SKM-1 treated with dmso at 0.1 percent for 144 hours (cell line): Measurements from ENCODE around the gene LRWD1.
"Not testable (repeated sequence)": the region's sequence is repeated elsewhere in the genome, so short reads cannot be mapped to it uniquely, and the experiment has no call there.

ENCODE experiments used
- DNase-seq: peaks from one replicate; lab custom pipeline; 2025; ENCODE audit not compliant: unreplicated experiment; lab: John Stamatoyannopoulos, UW

LRWD1 gene

GRCh38 chr7:102439963-102440795, 24.6 kb upstream of the LRWD1 start:
- no peak for DNase-seq

GRCh38 chr7:102444961-102445673, 19.7 kb upstream of the LRWD1 start:
- no peak for DNase-seq

GRCh38 chr7:102445674-102446071, 19.1 kb upstream of the LRWD1 start:
- DNase-seq = no peak

- no peak for DNase-seq
Observed at GRCh38 chr7:102446387-102447156, 18.2 kb upstream of the LRWD1 start.

GRCh38 chr7:102447311-102447710, 17.5 kb upstream of the LRWD1 start:
- DNase-seq = no peak

- no peak for DNase-seq
Observed at GRCh38 chr7:102449136-102449535, 15.6 kb upstream of the LRWD1 start.

- DNase-seq = no peak
Observed at GRCh38 chr7:102450242-102450641, 14.5 kb upstream of the LRWD1 start.

- no peak for DNase-seq
Observed at GRCh38 chr7:102451371-102452054, 13.3 kb upstream of the LRWD1 start.

GRCh38 chr7:102452451-102452850, 12.3 kb upstream of the LRWD1 start:
- DNase-seq = no peak

- DNase-seq = no peak
Observed at GRCh38 chr7:102453319-102453718, 11.5 kb upstream of the LRWD1 start.

- no peak for DNase-seq
Observed at GRCh38 chr7:102454468-102454867, 10.3 kb upstream of the LRWD1 start.

GRCh38 chr7:102454932-102455331, 9.9 kb upstream of the LRWD1 start:
- not testable (repeated sequence) for DNase-seq

GRCh38 chr7:102455596-102455995, 9.2 kb upstream of the LRWD1 start:
- DNase-seq = no peak

GRCh38 chr7:102456327-102456726, 8.5 kb upstream of the LRWD1 start:
- DNase-seq = no peak

- no peak for DNase-seq
Observed at GRCh38 chr7:102457352-102457924, 7.3 kb upstream of the LRWD1 start.

GRCh38 chr7:102459221-102459844, 5.5 kb upstream of the LRWD1 start:
- DNase-seq = no peak

- no peak for DNase-seq
Observed at GRCh38 chr7:102460467-102460866, 4.3 kb upstream of the LRWD1 start.

- no peak for DNase-seq
Observed at GRCh38 chr7:102463841-102464576, 775 bp upstream of the LRWD1 start.

GRCh38 chr7:102466097-102466496, 1.3 kb downstream of the LRWD1 start:
- no peak for DNase-seq
